ENCODE data around the gene SORCS2.

The SORCS2 gene

DNA sequence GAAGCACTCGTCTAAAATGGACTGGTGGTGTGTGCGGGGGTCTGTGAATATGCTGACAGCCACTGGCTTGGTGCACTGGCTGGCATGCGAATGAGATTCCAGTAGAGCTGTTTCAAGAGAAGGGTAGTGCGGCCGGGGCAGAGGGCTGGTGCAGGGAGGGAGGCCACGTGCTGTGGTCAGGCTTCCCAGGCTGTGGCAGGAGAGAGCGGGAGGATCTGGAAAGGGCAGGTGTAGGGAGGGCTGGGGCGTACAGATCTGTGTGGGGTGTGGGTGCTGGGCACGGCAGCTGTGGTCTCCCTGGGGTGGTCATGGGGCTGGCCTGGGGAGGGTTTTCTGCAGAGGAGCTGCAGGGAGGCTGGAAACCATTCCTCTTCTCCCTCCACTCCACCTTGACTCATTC, 30.2 kb downstream of the SORCS2 start:
- no peak for DNase-seq (ENCODE audit: low read depth in 2 of 2)

DNA sequence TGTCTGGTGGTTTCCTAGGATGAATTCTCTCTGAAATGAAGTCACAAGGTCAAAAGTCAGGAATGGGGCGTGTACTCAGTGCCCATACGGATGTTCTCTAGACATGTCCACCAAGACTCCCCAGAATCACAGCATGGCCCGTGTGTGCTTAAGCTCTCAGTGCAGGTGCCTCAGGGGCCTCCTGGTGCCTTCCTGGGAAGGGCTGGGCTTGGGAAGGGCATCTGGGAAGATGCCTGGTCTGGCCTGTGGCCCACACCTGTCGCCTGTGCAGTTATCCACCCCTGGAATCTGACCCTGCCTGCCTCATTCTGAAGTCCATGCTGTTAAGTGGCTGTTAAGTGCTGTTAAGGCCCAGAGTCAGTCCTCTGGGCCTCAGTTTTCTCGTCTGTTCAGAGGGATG, 31.2 kb downstream of the SORCS2 start:
- no peak for DNase-seq (ENCODE audit: low read depth in 2 of 2)

DNA sequence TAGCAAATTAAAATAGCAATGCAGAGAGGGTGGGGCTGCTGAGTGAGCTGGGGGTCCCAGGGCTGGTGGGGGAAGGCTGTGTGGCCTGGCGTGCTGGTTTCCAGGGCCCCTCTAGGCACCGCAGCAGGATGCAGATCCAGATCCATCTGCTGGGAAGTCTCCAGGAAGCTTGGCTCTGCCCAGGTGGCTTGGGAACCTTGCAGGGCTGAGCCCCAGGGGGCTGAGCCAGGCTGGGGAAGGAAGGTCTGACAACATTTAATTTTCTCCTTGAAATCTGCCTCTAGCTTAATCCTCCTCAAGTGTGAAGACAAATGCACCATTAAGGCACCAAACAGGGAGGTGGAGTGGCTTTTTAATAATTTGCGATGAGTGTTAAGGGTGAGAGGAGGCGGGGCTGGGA, 31.7 kb downstream of the SORCS2 start:
- no peak for DNase-seq (ENCODE audit: low read depth in 2 of 2)

DNA sequence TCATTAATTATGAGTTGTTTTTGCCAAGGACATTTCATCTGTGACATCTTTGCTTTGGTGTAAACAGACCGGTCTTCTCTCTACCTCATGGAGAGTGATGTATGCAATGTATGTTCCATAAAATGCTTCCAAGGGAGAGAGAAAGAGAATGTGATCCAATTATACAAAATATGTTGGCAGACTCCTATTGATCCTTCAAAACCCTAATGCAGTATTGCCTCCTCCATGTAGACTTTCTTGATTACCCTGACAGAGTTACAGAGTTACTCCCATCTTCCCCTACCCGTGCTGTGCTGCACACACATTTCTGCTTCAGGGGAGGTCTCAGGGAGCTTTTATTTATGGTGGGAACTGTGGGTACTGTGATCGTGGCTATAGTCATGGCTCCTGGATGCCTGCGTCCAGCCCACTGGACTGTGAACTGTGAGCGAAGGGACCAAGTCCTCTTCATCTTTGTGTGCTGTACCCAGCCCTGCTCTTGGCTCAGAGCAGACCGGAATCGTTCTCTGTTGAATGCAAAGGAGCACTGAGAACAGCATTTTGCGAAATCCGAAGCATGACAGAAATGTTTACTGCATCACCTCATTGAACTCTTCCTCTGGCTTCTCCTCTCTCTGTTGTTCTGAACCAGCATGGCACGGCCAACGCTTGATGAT, 32.7 kb downstream of the SORCS2 start:
- no peak for DNase-seq (ENCODE audit: low read depth in 2 of 2)

DNA sequence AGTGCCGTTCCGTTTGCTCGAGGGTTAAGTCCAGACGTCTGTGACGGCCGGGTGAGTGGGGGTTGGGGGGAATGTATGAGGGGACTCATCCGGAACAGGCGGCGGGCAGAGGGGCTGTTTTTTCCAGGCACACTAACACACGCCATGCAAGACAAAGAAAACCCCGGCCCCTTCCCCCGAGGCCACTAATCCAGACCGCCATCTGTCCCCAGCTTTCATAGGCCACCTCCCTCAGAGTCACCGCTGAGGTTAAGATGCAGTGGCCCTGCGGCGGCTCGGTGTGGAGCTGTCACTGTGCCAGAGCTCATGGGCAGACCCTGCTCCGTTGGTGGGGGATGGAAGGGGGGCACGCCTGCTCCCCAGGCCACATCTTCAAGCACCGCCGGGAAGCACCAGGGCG, 34.1 kb downstream of the SORCS2 start:
- no peak for DNase-seq (ENCODE audit: low read depth in 2 of 2)

DNA sequence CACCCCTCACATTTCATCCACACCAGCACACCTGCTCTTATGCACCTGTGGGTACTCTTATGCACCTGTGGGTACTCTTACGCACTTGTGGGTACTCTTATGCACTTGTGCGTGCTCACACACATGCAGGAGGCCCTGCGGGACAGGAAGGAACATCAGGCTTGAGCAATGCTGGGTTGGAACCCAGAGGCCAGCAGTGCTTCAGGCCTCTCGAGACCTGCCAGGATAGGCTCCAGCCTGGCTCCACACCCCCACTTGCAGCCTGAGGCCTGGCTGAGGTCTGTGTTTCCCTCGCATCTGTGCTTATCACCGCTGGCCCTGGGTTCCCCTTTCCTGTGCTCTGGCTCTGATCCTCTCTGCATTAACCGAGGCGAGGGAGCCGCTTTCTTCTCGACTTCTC, 34.7 kb downstream of the SORCS2 start:
- no peak for DNase-seq (ENCODE audit: low read depth in 2 of 2)

DNA sequence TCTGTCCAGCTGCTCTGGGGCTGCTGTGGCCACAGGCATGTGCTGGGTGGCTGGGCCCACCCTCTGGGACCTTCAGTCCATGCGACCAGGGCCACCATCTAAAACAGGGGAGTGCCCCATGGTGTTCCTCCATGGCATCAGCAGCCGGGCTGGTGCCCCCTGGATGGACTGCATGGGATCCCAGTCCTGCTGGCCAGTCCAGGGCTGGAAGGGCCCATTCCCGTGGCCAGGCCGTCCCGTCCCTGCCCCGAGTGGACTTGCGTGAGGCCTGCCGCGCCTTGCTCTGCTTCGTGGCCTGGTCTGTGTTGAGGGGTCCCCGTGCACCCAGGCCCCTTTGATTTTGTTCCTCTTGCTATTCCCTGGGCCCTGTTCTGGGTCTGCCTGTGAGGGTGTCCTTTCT, 36.4 kb downstream of the SORCS2 start:
- no peak for DNase-seq (ENCODE audit: low read depth in 2 of 2)

DNA sequence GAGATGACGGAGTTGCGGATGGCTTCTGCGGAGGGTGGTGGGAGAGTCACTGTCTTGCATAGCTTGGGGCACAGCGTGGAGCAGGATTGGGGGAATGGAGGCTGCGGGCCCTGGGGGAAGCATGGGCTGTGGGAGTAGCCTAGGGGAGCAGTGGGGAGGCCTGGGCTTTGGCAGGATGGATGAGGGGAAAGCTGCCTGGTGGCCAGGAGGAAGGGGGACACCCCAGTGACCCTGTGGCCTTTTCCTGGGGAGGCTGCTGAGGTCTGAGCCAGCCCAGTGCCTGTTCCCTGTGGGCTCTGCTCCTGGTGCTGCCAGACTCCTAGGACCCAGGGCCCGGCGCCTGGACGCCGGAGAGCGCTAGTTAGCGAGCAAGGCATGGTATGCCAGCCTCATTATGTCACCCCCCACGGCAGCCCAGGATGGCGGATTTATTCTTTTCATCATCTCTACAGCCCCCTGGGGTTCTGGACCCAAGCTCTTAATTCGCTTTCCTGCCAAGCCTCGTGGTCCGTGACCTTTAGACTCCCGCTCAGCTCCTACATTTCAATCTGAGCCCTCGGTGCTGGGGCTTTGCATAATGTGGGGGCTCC, 39.8 kb downstream of the SORCS2 start:
- no peak for DNase-seq (ENCODE audit: low read depth in 2 of 2)

DNA sequence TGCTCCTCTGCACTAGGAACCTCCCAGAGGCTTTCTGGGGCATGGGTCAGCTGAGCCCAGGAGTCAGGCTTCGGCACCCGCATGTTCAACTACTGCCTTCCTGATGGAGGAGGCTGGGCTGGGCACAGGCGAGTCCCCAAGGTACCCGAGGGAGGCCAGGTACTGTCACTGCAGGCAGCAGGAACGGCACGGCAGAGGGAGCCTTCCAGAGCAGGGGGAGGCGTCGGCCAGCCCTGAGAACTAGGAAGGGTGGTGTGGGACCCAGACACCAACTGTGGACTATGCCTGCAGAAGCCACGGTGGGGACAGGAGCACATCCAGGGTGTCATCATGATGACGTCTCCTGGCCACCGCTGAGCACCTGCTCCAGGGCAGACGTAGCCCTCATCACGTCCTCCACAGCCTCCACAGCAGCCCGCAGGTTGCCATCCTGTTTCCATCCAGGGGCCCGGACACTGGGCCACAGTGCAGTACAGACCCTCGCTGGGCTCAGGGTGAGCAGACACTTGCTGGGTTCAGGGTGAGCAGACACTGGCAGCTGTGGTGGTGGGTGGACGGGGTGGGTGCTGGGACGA, 40.8 kb downstream of the SORCS2 start:
- DNase-seq (ENCODE audit: low read depth in 2 of 2), result no peak

DNA sequence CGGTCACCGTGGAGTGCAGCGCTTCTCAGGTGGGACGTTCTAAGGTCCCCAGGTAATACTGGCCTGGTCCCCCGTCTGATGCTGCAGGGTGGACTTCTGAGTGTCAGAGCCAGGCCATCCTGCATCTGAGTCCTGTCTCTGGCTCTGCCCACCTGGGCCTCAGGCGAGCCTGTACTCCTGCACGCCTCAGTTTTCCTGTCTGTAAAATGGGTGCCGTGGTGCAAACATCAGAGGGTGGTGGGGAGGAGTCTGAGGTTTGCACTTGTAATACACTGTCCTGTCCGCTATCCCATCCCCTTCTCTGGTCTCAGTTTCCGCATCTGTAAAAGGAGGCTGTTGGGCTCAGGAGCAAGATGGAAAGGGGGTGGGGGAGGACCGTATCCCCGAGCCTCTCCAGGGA, 41.3 kb downstream of the SORCS2 start:
- DNase-seq (ENCODE audit: low read depth in 2 of 2), result no peak

DNA sequence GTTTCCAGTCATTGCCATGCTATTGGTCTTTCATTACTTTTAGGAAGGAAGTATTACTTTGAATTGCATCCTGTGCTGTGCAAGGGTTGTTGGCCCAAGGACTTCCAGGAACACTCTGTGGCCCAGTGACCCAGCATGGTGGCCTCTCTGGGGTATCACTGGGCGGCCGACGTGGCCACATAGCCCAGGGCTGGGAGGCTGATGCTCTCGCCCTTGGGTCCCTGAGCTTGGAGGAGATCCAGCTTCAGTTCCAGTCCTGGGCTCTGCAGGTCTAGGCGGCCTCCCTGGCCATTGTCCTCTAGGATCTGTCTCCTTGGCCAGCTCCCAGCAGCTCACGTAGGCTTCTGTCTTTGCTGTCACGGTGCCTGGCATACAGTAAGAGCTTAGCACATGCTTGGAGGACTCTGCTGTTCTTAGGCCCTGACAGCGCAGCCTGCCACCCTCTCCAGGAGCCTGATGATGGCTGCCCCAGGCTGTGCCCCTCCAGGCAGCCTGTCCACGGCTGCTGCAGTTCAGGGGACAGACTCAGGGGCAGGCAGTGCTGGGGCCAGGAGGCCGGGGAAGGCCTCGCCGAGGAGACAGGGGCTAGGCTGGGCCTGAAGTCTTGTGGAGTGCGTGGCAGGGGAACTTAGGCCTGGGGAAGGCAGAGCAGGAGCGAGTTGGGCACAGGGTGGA, 42.2 kb downstream of the SORCS2 start:
- no peak for DNase-seq (ENCODE audit: low read depth in 2 of 2)

DNA sequence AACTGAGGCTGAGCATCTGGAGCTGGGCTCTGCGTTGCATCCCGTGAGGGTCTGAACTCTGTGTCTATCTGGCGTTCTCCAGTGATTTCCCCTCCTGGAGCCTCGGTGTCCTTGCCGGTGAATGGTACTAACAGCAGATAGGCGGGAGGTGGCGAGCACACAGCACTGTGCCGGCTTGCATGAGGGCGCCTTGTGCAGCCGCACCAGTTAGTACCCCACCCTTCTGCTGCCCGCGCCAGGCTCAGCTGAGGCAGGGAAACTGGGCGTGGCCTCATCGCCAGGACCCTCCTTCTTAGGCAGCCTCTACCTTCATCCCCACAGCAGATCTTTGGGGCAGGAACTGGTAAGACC, 42.7 kb downstream of the SORCS2 start:
- no peak for DNase-seq (ENCODE audit: low read depth in 2 of 2)

DNA sequence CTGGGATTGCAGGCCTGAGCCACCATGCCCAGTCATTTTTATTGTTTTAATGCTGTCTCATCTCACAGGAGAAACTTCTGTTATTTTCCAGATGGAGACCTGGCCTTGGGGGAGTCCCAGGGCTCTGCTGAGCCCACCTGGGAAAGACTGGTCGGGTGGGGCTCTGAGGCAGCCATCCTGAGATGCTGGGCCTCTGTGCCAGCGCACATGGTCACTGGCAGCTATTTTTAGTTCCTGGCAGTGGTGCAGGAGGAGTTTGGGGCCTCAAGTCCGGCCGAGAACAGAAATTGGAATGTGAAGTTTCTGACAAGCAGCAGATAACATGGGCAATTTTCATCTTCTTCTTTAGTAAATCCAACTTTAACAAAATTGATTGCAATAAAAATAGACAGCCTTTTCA, 44.5 kb downstream of the SORCS2 start:
- DNase-seq (ENCODE audit: low read depth in 2 of 2), result no peak

DNA sequence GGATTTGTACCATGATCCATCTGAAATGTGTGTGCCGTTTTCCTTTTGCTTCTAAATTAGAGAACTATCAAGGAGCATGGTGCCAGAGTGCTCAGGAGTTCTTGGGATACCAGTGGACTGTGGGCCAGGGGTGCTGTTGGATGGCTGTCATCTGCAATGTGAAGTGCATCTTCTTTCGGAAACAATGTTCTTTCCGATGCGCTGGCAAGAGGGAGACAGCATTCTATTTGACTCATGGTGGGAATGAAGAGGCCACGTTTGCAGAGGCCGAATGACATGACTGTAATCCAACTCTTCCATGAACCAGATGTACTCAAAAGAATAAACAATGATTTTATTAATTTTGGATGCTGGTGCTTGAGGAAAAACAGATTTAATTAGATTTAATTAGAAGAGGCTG, 45.5 kb downstream of the SORCS2 start:
- DNase-seq (ENCODE audit: low read depth in 2 of 2), result no peak

DNA sequence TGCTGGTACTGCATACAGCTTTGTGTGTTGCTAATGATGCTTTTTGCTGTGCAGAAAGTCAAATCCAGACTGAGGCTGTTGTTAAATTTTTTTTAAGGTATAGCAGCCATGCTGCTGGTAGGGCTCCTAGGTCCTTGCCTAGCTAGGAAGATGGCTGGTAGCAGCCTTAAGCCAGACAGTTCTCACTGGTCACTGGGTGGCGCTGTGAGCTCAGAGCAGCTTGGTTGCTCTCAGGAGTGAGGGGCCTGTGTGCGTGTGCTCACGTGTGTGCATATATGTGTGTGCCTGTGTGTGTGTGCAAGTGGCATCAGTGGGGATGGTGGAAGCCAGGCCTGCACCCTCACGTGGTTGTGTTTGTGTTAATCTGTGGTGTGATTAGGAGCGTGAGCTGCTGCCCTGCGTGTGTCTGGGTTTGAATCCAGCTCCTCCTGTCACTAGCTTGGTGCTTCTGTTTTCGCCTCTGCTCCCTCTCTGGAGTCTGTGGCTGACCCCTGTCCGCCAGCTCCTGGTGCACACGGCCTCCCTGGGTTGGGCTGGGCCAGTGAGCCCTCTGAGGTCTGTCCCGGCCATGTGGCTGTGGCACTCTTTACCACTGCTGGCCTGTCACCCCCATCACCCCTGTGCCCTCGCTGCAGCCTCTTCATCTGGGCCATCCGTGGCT, 46.1 kb downstream of the SORCS2 start:
- DNase-seq (ENCODE audit: low read depth in 2 of 2), result no peak

DNA sequence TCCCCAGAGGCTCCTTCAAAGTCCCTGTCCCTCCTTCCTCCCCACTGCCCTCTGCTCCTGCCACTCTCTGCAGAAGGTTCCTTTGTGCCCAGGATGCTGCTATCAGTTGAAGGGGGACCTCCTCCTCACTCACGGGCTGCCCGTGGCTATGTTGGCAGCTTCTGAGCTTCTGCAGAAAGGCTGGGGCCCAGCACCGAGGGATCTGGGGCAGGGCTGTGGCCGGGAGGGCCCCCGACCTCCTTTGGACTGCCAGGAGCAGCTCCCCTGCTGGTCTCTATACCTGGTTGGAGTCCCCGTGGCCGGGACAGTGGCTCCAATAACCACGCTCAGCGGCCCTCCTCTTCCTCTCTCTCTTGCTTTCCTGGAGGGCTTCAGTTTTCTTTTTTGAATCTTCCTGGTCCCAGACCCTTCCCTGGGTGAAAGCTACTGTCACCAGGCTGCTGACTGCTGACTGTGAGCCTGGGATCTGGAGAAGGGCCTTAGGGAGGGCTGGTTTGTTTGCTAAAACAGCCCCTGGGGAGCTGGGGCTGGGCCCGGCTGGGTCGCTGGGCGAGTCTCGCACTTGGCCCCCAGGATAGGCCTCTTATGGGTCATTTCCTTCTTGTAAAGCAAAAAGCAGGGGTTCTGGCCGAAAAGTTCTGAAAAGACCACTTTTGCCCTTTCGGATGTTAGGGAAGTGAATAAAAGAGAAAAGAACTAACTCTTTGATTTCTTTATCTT, 46.9 kb downstream of the SORCS2 start:
- DNase-seq (ENCODE audit: low read depth in 2 of 2), result no peak

DNA sequence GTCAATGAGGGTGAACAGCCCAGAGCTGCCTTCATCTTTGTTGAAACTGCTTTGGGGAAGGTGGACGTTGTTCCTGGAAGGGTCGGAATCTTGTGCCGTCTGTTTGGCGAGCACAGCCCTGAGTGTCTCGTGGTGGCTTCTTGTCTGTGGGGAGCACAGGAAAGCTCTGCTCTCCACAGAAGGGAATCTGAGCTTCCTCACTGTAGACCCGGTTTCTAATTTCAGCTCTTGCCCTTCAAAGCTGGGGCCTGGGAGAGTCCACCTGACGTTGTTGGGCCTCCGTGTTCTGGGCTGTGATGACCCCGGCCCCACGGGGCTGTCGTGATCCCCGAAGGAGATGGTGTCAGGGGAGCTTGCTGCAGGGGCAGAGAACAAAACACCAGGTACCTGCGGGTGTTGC, 47.5 kb downstream of the SORCS2 start:
- DNase-seq (ENCODE audit: low read depth in 2 of 2), result no peak

DNA sequence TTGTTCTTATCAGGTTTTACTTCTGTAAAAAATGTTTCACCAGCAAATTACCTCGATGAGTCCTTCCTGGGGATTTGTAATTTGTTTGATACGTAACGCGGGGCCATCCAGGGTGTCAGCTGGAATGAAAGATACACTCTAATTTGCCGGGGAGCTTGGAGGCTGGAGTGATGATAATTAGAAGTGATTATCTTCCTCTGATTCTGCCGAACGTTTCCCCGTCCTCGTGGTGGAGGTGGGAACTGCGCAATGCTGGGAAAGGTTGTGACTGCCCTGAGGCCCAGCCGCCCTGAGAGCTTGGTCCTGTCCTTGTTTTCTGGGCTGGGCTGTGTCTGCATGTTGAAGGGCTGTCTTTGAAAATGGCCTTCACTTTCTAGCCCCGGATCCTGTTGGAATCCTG, 48.0 kb downstream of the SORCS2 start:
- no peak for DNase-seq (ENCODE audit: low read depth in 2 of 2)

DNA sequence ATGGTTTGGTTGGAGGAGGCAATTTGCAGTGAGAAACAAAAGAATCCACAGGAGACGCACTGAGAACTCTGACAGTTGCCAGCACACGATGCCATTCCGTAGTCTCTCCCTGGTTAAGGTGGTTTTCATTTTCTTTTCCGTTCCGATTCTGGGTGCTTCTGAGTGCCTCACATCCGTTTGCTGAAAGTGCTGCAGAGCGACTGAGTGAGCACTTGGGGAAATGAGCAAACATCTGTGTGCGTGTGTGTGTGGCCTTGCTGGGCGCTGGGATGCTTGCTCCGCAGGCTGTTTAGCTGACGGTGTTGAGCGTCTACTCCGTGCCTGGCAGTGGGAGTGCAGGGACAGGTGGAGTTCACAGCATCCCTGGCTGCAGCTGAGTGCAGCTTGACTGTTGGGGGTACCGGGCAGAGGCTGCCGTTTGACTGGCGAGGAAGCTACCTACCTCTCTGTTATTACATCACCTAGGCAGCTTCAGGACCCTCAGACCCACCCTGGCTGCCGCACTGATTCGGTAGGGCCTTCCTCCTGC, 49.3 kb downstream of the SORCS2 start:
- DNase-seq (ENCODE audit: low read depth in 2 of 2), result no peak

DNA sequence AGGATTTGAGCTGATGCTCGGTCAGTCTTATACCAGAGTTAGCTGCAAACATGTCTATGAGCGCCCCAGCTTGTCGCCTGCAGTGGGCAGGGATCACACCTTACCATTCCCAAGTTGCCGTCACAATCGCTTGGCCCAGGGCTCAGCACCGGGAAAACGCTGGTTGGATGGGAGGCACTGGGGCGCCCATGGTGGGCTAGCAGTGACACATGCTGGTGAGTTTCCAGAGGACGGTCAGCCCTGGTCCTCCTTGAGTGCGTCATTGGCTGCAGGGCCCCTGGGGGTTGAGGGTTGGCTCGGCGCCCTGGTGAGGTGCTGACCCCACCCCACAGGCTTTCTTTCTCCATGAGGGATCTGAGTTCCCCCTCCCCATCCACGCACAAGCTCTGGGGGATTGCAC, 50.4 kb downstream of the SORCS2 start:
- no peak for DNase-seq (ENCODE audit: low read depth in 2 of 2)

DNA sequence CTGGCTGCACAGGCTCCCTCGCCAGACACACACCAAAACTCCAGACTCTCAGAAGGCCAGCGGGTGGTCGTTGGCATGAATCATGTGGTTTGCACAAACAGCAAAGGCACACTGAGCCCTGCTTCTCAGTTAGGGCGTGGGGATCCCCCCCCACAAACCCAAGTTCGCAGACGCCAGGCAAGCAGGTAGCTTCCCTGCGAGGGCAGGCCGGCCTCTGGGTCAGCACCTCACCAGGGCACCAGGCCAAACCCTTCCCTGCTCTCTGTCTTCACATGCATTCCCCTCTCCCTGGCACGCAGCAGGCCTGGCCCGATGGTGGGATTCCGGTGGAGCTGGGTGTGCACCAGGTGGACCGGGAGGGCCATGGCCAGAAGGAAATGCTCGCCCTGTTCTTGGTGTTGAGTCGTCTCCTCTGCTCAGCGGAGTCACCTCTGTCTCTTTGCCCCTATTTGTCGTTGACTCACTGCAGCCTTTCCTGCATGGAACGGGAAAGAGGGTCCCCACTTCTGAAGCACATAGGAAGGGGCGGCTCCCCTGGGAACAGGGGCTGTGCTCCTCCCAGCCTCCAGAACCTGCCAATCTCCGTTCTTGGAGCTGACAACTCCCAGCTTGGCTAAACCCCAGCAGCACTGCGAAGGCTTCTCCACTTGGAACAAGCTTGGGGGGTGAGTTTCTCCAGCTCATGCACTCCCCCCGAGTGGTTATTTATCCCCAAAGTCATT, 51.4 kb downstream of the SORCS2 start:
- no peak for DNase-seq (ENCODE audit: low read depth in 2 of 2)
